GM08714 (cell line): ENCODE measurements around the gene OCIAD1.
"Not testable (repeated sequence)": the region's sequence is repeated elsewhere in the genome, so short reads cannot be mapped to it uniquely, and the experiment has no call there.

Experiments
- H3K4me3 ChIP-seq: fragments of 200-500 bp; sonication (Bioruptor generic); 2 replicates; pipeline ENCODE4 v1.5.1; 2014; ENCODE audit warnings: mild to moderate bottlenecking, low read length, inconsistent platforms
- ZNF274 ChIP-seq: IDR thresholded peaks from 2 replicates; pipeline ENCODE4 v1.6.1; 2012; ENCODE audit warnings: mild to moderate bottlenecking, low read depth, low read length

Gene OCIAD1

GRCh38 chr4:48851651-48852050, 20.8 kb downstream of the OCIAD1 start:
- no peak overlapping the region for H3K4me3 ChIP-seq
- TF ChIP-seq ZNF274, result no peak

- no peak overlapping the region for H3K4me3 ChIP-seq
- no peak for TF ChIP-seq ZNF274
Observed at GRCh38 chr4:48853604-48854394, 22.9 kb downstream of the OCIAD1 start.

GRCh38 chr4:48854395-48854683, 23.5 kb downstream of the OCIAD1 start:
- H3K4me3 ChIP-seq, result no peak overlapping the region
- no peak for TF ChIP-seq ZNF274

- no peak overlapping the region for H3K4me3 ChIP-seq
- no peak for TF ChIP-seq ZNF274
Observed at GRCh38 chr4:48854982-48855381, 24.1 kb downstream of the OCIAD1 start.

GRCh38 chr4:48858130-48858529, 27.2 kb downstream of the OCIAD1 start:
- no peak for TF ChIP-seq ZNF274
- no peak overlapping the region for H3K4me3 ChIP-seq

- no peak overlapping the region for H3K4me3 ChIP-seq
- TF ChIP-seq ZNF274, result no peak
Observed at GRCh38 chr4:48862038-48862437, 31.1 kb downstream of the OCIAD1 start.

- H3K4me3 ChIP-seq, result no peak overlapping the region
- TF ChIP-seq ZNF274, result no peak
Observed at GRCh38 chr4:48862661-48863060, 31.8 kb downstream of the OCIAD1 start.

- no peak for TF ChIP-seq ZNF274
- no peak overlapping the region for H3K4me3 ChIP-seq
Observed at GRCh38 chr4:48863728-48864127, 32.8 kb downstream of the OCIAD1 start.

- H3K4me3 ChIP-seq, result not testable (repeated sequence)
Observed at GRCh38 chr4:48864696-48865095, 33.8 kb downstream of the OCIAD1 start.

GRCh38 chr4:48877827-48878535, 47.1 kb downstream of the OCIAD1 start:
- no peak overlapping the region for H3K4me3 ChIP-seq
- no peak for TF ChIP-seq ZNF274

- TF ChIP-seq ZNF274, result no peak
- H3K4me3 ChIP-seq, result no peak overlapping the region
Observed at GRCh38 chr4:48879561-48880442, 48.9 kb downstream of the OCIAD1 start.

GRCh38 chr4:48881646-48882045, 50.8 kb downstream of the OCIAD1 start:
- H3K4me3 ChIP-seq, result not testable (repeated sequence)

GRCh38 chr4:48889750-48890149, 58.9 kb downstream of the OCIAD1 start:
- H3K4me3 ChIP-seq, result not testable (repeated sequence)

- no peak for TF ChIP-seq ZNF274
- no peak overlapping the region for H3K4me3 ChIP-seq
Observed at GRCh38 chr4:48891028-48891619, 60.2 kb downstream of the OCIAD1 start.
